HK-2 (cell line): ENCODE measurements around the gene ELK3.
"Not testable (repeated sequence)": the region's sequence is repeated elsewhere in the genome, so short reads cannot be mapped to it uniquely, and the experiment has no call there.

Experiments used
- DNase-seq: peaks from one replicate; pipeline ENCODE4 v3.0.0-alpha.2; 2018; ENCODE audit not compliant: unreplicated experiment

ELK3 gene

DNA sequence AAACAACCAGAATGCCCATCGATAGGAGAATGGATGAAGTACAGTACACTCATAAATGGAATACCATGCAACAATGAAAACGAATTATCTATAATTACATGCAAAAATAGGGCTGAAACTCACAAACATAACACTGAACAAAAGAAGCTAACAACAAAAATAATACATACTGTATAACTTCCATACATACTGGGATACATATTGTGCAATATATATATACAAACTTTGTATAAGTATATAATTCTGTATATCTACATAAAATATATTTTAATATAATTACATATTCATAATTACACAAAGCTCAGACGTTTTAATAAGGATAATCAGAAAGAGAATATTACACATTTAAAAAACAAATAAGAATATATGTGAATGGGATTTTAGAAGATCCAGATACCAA is 115.9 kb downstream of the ELK3 start:
- DNase-seq = no peak

DNA sequence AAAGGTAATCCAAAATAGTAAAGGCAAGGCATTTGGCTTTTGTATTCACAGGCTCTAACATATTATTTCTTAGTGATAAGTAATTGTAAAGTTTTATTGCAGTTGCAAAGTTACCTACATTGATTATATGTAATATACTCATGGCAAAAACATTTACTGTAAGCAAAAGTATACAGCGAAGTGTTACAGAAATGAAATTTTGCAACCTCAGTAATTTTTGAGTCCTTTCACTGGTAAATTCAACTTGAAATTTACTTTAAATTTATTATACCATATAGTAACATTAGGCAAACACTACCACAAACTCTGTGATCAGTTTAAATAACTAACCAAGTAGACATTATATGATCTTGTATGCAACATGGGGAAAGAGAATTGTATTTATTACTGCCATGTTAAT is 117.0 kb downstream of the ELK3 start:
- DNase-seq = no peak

DNA sequence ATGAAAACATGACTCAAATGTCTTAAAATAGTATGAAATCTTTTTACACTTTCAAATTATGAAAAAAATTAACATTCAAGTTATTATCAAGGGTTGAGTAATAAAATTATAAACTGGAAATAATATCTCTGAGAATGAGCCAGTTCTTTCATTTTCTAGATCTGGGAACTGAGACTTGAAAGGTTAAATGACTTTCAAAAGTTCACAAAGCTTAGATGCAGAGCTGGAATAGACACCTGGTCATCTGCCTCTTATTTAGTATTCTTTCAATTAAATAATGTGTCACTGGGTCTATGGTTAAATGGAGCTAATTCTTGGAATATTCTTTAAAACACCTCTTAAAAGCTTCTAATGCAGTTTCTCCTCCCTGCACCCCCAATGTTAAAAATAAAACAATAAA is 119.4 kb downstream of the ELK3 start:
- DNase-seq = no peak

DNA sequence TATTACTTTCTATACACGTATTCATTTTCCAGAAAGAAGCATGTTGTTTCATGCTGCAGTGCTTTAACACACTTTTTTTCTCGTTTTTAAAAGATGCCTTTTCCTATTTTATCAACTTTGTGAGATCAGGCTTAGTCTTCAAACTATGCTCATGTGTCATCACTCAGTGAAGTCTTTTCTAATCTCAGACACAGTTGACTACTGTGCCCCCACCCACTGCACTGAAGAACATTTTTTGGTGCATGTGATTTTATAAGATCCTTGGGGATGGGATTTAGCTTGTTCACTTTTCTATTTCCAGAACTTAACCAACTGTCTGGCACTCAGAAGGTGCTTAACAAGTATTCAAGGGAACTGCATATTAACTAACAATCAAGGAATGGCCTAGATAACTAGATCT is 120.5 kb downstream of the ELK3 start:
- DNase-seq = no peak

DNA sequence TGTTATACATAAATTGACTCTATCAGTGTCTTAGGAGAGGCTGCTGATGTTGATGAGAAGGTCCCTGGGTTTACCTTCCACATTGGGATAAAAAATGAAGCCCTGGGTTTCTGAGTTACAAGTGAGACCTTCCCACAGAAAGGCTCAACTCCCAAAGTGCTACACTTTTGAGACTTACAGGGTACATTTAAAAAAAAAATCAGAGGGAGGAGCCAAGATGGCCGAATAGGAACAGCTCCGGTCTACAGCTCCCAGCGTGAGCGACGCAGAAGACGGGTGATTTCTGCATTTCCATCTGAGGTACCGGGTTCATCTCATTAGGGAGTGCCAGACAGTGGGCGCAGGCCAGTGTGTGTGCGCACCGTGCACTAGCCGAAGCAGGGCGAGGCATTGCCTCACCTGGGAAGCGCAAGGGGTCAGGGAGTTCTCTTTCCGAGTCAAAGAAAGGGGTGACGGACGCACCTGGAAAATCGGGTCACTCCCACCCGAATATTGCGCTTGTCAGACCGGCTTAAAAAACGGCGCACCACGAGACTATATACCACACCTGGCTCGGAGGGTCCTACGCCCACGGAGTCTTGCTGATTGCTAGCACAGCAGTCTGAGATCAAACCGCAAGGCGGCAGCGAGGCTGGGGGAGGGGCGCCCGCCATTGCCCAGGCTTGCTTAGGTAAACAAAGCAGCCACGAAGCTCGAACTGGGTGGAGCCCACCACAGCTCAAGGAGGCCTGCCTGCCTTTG is 121.7 kb downstream of the ELK3 start:
- DNase-seq = not testable (repeated sequence)

DNA sequence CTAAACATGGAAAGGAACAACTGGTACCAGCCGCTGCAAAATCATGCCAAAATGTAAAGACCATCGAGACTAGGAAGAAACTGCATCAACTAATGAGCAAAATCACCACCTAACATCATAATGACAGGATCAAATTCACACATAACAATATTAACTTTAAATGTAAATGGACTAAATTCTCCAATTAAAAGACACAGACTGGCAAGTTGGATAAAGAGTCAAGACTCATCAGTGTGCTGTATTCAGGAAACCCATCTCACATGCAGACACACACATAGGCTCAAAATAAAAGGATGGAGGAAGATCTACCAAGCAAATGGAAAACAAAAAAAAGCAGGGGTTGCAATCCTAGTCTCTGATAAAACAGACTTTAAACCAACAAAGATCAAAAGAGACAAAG is 123.6 kb downstream of the ELK3 start:
- not testable (repeated sequence) for DNase-seq
